Measurements from ENCODE around the gene FAAP20.

Gene FAAP20, protein sequence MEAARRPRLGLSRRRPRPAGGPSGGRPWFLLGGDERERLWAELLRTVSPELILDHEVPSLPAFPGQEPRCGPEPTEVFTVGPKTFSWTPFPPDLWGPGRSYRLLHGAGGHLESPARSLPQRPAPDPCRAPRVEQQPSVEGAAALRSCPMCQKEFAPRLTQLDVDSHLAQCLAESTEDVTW

DNA sequence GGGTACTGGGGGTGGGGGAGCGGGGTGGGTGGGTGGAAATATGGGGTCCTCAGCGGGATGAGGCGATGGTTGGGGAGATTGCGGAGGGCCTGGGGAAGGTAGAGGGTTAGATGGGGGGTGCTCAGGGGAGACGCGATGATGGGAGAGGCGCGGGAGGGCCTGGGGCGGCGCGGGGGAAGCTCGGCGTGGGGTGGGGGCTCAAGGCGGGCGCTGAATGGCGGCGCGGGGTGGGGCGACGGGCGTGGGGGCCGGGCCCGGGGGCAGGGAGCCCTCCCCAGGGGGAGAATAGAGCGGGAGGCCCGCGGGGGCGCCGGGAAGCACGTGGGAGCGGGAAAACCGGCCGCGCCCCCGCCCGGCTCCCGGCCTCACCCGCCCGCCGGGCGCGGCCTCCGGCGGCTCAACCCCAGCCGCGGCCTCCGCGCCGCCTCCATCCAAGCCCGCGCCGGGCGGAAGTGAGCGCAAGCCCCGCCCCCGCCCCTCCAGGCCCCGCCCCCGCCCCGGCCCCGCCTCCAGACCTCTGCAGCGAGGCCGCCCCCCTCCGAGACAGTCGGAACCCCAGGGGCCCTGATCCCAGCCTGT lies at the start of gene FAAP20:
Gene FAAP20 (minus strand): TSS at position 454 of the 579 bp plus-strand sequence. CDS start 23 bp downstream, at position 431.
- peak; percentile 74 for DNase-seq (ENCODE audit: low spot score)

DNA sequence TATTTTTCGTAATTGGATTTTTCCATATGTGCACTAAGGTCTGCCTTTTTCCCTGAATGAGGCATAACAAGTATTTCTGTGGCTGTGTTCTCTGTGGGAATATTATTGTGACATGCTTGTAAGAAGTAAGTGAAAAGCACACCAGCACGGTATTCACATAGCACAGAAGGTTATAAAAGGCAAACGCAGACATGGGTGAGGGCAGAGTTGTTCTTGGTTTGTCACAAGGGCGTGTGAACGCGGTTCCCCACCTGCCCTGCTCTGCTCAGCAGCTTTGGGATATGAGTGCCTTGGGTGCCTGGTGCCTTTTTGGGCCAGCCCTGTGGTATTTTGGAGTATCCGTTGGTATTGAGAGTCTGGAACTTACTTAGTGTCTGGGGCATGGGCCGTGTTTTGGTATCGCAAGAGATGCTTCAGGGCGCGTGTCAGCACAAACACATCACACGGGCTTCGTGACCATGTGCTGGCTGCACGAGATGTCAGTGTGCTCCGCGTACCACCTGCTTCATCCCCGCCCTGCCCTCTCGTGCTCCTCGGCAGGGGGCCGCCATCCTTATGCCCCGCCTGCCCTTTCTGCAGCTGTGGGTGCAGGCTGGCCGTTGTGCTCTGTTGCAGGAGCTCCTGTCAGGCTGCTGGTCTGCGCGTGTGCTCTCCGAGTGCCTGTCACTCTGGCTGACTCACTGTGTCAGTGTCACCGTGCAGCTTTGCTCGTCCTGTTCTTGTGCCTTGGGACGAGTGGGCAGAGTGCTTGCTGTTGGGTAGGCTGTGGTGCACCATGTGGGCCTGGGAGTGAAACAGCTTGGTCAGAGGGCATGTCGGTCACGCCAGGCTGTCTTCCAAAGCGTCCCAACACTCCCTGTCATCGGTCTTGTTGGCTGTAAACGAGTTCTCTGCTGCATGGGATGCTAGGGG lies 48.5 kb upstream of the FAAP20 start:
- no peak for DNase-seq (ENCODE audit: low spot score)

DNA sequence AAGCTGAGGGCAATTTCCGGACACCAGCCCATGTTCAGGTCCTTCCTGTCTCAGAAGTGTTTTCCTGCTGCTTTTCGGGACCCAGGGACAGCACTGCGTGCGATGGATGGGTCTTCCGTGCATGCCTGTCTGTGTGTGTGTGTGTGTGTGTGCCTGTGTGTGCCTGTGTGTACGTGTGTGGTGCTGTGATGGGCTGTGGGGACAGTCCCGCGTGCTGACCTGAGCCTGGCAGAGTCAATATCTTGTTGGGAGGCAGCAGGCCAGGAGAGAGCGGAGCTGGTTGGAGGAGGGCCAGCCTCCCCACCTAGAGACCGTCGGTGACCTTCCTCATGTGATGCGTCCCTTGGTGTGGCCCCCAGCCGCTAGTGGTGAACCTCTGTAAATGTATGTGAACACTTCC lies 47.2 kb upstream of the FAAP20 start:
- DNase-seq (ENCODE audit: low spot score): no peak

DNA sequence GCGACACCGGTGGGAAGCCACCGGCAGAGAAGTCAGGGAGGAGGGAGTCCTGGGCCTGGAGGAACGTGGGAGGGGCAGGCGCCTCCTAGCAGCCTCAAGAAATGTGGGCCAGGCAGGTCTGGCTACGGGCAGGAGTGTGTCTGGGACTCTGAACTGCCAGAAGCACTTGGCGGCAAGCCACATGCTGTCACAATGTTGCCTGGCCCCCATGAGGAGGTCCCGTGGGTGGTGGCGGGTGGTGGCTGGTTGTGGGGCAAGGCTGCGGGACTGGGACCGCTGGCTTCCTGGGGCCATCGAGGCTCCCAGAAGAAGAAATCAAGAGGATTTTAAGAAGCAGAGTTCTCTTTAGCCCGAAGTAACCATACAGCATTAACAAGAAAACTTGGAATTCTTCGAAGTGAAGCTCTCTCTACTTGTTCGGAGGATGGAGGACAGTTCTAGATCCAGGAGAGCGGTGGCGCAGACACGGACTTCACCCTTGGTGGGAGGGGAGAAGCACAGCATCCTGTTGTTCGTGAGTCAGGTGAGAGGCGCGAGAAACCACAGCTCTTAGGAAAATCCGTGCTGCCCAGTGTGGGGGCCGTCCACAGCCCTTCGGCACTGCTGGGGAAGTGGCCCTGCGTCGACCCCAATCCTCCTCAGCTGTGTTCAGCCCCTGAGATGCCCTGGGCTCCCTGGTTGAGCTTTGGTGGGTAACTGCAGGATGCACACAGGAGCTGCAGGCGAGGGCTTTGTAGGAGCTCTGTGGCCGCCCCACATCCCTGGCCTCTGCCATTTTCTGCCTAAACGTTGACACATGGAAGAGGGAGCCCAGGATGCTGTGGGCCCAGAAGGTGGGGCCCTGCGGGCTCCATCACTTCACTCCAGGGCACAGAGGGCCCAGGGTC lies 45.9 kb upstream of the FAAP20 start:
- no peak for DNase-seq (ENCODE audit: low spot score)

DNA sequence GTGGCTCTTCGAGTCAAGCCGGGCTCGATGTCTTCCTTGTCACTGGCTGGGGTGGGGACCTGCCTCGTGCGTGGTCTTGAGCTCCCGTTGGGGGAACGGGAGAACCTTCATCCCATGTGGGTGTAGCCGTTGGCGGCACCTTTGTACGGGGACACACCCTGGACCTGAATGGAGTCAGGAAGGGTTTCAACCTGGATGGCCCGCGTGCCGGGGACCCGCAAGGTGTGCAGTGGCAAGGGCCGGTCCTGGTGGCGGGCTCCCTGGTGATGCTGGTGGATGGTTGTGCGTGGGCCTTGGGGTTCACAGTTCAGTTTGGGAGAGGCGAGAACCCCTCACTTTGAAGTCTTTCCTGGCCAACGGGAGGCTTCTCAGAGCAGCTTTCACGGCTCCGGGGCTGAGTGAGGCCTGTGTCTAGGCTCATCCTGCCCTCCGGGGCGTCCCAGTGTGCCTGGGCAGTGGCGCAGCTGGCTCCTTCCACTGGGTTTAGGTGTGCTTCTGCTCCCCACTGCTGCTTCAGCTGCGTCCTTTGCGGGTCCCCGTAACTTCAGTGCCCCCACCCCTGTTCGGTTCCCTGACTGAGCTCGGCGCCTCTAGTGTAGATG lies 44.9 kb upstream of the FAAP20 start:
- DNase-seq (ENCODE audit: low spot score): no peak

DNA sequence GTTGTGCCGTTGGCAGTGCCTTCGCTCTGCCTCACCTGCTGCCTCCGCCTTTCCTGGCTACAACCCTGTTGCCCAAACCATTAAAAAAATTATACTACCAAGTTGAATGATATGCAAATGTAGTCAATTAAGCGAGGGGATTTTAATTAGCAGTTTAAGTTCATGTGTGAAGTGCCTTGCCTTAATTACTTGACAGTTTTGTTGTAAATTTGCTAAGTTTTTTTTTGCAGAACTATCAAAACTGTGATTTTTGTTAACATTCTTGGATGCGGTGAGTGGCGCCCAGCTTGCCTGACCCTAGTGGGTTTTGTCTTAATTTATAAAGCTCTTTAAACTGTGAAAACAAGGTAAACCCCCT lies 44.4 kb upstream of the FAAP20 start:
- DNase-seq (ENCODE audit: low spot score): no peak

DNA sequence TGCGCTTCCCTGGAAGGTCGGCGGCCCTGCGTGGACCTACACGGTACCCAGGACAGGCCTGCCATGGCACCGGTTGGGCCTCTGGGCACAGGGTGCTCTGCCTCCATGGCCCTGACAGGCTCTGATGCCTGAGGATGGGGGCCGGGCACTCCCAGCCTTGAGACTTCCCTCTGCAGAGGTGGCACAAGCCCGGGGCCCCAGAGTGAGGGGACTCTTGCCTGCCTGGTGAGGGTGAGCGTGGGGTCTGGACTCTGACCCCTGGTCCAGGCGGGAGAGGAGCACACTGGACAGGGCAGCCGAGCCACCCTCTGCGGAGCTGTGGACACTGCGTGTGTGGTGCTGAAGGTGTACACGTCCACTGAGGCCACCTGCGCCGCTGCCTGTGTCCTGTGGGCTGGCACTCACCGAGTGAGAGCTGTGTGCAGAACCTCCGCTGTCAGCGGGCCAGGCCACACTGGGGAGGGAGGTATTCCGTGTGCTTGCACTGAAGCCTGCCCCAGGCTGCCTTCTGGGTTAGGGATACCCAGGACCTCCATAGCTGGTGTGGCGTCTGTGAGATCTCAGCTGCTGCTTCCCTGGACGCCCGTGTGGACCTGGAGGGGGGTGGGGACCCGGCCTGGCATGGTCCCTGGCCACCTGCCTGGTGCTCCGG lies 43.9 kb upstream of the FAAP20 start:
- no peak for DNase-seq (ENCODE audit: low spot score)

DNA sequence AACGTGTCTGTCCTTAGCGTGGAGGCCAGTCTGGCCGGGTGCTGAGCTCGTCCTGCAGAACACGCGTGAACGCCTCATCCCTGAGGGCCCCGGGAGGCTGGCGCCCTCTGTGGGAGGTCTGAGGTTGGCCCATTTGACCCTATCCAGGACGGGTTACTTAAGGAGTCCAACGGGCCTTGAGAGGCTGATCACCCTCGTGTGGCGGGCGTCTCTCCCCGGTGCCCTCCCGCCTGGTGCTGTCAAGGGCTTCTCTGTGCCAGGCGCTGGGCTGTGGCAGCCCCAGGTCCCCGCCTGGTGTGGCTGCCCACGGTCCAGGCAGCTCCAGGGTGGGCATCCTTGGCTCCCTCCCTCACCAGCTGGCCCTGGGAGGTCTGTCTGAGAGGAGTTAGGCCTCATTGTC lies 43.2 kb upstream of the FAAP20 start:
- no peak for DNase-seq (ENCODE audit: low spot score)

DNA sequence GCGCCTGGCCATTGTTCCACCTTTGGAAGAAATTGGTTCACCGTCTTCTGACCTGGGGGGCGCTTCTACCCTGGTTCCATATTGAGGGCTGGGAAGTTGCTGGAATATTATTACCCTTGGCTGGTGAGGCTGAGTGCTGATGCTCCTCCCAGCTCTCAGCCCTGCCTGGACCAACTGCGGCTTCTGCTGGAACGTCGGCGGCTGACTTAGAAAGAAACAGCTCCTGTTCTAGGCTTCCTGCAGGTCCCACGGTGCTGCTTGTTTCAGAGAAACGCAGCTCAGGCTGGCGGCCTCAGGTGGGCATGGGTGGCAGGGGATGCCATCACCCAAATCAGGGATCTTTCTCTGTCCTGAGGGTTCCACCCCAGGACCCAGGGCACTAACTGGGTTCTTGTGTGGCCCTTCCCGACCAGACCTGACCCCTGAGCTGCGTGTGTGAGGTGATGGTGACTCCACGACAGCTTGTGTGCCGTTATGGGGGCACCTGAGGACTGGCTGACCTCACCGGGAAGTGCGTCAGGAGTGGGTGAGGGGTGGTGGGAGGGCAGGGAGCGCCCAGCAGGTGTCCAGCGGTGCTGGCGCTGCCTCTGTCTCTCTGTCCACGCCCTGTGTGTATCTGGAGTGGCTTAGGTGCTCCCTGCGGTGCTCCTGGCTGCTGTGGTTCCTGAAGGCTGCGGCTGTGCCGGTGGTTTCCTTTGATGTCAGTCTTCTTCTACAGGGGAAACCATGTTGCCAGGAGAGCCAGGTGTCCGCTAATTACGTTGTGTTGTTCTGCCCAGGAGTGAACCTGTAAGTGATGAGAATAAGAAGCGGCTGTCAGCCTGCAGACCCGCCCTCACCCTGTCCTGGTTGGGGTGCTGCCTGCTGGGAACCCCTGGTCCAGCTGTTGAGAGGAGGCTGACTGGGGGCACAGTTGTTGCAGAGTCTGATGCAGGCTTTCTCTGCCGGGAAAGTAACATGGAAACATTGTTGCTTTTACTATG lies 42.4 kb upstream of the FAAP20 start:
- DNase-seq (ENCODE audit: low spot score): no peak

DNA sequence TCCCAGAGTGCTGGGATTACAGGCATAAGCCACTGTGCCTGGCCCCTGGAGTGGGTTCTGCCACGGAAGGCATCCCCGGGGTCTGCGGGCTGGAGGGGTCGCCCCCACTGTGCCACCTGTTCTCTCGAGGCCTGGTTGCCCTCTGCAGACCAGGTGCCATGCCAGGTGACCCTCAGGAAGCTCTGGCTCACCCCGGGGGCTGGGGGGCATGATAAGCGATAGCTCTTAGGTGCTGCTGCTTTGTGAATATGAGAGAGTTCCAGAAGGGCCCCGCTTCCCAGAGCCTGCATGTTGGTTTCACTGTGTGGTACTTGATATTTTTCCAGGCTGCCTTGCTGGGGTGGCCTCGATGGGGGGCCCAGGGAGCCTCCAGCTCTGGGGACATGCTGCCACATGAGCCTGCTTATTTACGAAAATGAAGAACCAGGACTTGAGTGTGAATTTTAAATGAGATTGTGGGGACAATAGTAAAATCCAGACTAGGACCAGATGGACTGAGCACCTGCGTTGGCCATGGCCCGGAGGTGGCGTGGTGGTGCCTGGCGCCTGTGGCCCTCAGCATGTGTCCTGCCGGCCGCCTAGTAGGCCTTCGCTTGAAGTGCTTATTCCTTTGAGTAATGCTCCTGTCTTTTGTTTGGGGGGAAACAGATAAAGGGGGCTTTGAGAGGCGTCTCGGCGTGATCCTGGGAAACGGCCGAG lies 40.9 kb upstream of the FAAP20 start:
- DNase-seq (ENCODE audit: low spot score): no peak

DNA sequence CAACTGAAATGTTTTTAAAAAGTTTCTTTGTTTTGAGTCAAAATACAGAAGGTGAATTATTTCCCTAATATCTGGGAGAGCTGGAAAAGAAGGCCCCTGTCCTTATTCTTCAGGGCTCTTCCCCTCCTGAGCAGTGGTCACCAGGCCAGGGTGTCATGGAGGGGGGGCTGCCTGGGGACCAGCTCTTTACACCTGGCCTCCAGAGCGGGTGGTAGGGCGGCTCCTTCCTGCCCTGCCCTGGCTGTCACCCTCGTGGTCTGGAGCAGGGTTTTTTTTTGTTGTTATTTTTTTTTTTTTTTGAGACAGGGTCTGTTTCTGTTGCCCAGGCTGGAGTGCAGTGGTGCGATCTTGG lies 40.2 kb upstream of the FAAP20 start:
- no peak for DNase-seq (ENCODE audit: low spot score)

DNA sequence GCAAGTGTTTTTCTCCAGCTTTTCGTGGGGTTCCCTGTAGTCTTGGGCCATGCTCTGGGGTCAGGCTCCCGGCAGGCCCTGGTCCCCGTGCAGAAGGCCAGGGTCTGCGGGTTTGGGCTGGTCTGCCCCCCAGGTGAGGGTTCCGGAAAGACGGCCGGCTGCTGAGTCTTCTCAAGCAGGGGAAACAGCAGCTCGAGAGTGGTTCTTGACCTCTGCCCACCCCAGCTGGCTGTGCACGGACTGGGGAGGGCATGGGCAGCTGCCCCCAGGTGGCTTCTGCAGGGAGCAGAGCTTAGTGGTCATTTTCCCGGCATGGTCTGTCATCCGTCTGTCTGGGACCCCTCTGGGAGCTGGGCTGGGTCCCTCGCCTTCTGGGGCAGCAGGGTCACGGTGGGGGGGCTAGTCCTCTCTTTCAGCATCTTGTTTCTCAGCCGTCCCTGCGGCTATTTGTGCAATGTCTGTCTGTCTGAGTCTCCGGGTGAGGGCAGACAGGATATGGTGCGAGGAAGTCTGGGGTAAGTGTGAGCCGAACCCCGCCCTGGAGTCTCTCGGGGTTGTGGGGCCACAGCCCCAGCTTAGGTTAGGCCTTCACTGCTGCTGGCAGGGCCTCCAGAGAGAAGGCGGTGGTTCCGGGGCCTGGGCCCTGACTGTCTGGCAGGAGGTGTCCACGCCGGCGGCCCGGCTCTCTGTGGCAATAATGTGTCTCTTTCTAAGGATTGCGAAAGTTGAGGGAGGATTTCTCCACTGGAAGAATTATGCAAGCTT lies 39.6 kb upstream of the FAAP20 start:
- no peak for DNase-seq (ENCODE audit: low spot score)

DNA sequence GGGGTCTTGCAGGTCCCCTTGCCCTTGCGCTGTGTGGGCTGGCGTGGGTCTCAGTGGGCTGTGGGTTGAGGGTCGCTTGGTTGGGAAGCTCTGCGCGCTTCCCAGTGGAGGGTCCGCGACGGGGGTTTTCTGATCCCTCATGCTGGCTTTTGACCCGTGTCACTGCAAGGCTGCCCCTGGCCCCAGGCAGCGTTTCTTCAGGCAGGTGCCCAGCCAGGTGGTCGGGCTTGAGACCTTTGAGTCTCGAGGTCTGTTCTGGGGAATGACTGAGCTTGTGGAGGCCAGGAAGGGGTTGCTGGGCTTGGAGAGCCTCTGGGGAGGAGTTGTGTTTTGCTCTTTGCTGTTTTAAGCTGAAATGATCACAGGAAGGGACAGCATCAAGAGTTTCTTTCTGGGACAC lies 38.9 kb upstream of the FAAP20 start:
- no peak for DNase-seq (ENCODE audit: low spot score)

DNA sequence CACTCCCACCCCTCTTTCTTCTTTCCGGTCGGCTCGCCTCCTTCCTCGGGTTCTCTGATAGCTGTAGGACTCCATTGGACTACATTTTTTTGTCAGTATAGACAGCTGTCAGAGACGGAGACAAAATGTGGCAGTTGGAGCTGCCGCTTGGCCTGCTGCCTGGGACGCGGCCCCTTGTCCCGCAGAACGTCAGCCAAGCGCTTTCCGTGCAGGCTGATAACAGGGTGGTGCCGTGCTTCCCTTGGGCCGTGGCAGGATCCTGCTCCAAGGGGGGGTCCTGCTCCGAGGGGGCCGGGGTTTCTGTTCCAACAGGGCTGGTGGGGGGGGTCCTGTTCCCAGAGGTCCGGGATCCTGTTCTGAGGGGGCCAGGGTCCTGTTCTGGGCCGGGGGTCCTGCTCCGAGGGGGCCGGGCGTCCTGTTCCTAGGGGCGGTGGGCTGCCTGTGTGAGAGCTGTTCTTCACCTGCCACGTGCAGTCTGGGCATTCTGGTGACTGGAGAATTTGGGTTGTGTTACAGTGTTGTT lies 38.4 kb upstream of the FAAP20 start:
- DNase-seq (ENCODE audit: low spot score): no peak

DNA sequence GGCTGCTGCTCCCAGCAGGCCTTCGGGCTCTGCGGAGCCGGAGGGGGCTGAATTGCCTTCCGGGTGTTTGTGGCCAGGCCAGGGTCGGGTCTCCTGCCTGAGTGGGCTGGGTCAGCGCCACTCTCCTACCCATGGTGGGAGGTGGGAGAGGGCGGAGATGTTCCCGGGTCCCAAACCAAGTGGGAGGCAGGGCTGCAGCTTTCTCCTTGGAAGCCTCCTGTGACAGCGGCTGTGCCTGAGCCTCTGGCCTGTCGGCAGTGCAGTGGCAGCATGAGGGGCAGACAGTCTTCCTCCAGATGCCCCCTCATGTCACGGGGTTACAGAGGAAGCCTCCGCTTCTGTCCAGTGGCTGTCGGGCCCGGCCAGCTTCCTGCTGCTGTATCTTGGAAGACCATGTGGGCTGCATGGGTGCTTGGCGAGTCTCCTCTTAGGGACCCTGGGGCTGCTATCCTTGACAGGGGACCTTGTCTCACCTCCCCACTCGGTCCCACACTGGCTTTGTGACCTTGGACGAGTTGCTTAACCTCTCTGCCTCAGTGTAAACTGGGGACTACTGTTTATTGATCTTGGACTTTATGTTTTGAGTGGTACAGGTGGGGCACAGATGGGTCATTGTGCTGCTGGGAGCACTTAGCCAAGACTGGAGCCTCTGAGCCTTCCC lies 37.8 kb upstream of the FAAP20 start:
- no peak for DNase-seq (ENCODE audit: low spot score)

DNA sequence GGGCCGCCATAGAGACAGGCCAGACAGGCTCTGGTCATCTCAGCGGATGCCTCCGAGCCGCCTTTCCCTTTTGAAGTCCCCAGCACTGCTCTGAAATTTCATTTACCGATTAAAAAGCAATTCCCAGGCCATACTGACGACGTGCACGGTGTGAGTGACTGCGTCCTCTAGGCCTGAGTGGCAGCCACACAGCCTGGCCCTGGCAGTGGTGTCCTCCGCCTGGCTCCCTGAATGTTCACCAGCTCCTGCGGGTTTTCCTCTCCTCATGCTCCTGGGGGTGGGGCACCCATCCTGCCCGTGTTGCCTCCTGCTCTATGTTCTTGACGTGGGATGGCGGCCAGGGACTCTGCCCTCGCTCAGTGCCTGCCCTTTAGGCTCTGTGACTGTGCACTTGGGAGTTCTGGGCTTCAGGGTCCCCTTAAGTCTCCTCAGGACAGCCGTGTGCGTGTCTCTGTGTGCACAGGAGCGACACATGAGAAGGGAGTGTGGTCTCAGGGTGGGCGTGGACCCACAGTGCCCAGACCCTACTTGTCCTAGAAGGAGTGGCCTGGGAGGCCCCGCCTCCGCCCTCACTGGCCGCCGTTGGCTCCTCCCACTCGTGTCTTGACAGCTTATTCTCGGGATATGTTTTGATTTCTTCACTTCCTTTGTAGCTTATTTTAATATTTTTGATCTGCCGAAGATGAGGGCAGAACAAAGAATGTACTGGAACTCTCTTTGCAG lies 37.1 kb upstream of the FAAP20 start:
- DNase-seq (ENCODE audit: low spot score): no peak

DNA sequence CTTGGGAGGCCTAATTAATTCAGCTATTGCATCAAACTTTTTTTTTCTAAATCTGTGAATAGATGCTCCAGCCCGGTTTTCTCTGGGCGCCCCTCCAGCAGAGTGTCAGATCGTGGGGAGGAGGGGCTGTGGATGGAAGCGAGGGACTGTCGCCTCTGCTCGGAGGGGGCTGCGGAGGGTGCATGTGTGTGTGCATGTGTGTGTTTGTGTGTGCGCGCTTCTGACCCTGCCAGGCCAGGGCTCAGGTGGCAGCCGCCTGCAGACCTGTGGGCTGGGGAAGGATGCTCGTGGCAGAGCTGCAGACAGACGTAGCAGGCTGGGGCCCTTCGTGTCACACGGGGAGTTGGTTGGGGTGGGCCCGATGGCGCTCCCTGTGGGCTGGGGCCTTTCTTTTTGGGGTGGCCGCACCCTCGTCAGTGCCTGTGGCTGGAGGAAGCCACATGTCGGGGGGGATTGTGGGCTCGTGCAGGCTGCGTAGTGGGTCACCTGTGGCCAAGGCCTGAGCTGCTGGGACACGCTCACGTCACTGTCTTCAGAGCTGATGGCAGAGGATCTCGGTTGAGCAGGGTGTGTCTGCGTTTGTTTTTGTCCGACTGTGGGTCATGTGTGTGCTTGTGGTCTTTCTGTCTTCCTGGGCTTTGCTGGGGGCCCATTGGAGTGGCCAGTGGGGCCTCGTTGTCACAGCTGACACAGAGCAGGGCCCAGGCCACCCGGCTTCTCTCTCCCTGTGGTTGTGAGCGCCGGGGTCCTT lies 36.4 kb upstream of the FAAP20 start:
- DNase-seq (ENCODE audit: low spot score): no peak

Measured in LoVo (cell line).